ENCODE results near the gene TEX101. TPM values are rescaled to one million over a fixed set of nuclear protein-coding genes. Genes with fewer than 3 reads are reported as not detected.
A peak's percentile ranks its signal among the peaks of the same experiment; 100 is the strongest.

TEX101 gene
- polyA plus RNA-seq, 3 donors: 0.16 TPM; not detected in 2

- DNase-seq: no peak
- Histone ChIP-seq H3K27ac (ENCODE audit: low read depth in 1 of 2, low read length in 2 of 2) (no peak overlapping the region), H3K4me1 (ENCODE audit: control insufficient read depth in 1 of 2, insufficient read depth in 2 of 2, low read length in 2 of 2) (peaks cover 30 to 31% of the 10 kb centered on the region in 2 donors), H3K4me3 (replicated peaks in 1 of 3; ENCODE audit: low read depth in 2 of 3, low read length in 3 of 3) (no peak overlapping the region), H3K4me2 (replicated peaks; ENCODE audit: extremely low read depth, low read length, poor library complexity, severe bottlenecking) (no peak overlapping the region), H2AFZ (ENCODE audit: insufficient read depth, low read depth, low read length, poor library complexity, severe bottlenecking) (no peak overlapping the region), H4K20me1 (ENCODE audit: insufficient read depth, low read length) (no peaks in the 10 kb centered on the region), H3K27me3 (ENCODE audit: control insufficient read depth in 2 of 2, insufficient read depth in 2 of 2, low read length in 2 of 2) (no peaks in the 10 kb centered on the region), H3K9me3 (replicated peaks in 1 of 2; ENCODE audit: control insufficient read depth in 1 of 2, insufficient read depth in 1 of 2, low read length in 2 of 2) (no peaks in the 10 kb centered on the region), H3K36me3 (replicated peaks in 1 of 2; ENCODE audit: control insufficient read depth in 1 of 2, insufficient read depth in 2 of 2, low read length in 2 of 2) (no peaks in the 10 kb centered on the region), H3K9ac (ENCODE audit: insufficient read depth, low read length, poor library complexity, severe bottlenecking) (no peak overlapping the region), H3K79me2 (ENCODE audit: insufficient read depth, low read length) (no peaks in the 10 kb centered on the region)
- TF ChIP-seq, protein P1, sequence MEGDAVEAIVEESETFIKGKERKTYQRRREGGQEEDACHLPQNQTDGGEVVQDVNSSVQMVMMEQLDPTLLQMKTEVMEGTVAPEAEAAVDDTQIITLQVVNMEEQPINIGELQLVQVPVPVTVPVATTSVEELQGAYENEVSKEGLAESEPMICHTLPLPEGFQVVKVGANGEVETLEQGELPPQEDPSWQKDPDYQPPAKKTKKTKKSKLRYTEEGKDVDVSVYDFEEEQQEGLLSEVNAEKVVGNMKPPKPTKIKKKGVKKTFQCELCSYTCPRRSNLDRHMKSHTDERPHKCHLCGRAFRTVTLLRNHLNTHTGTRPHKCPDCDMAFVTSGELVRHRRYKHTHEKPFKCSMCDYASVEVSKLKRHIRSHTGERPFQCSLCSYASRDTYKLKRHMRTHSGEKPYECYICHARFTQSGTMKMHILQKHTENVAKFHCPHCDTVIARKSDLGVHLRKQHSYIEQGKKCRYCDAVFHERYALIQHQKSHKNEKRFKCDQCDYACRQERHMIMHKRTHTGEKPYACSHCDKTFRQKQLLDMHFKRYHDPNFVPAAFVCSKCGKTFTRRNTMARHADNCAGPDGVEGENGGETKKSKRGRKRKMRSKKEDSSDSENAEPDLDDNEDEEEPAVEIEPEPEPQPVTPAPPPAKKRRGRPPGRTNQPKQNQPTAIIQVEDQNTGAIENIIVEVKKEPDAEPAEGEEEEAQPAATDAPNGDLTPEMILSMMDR (IDR thresholded peaks at IDR 0.05): no peak
- Mint-ChIP-seq H3K9me3 (peaks cover 0 to 2% (median 0%) of the 10 kb centered on the region in 7 donors), H3K4me3 (no peak overlapping the region), H3K27me3 (ENCODE audit: low read depth in 3 of 3) (peaks cover 8 to 10% (median 9%) of the 10 kb centered on the region in 3 donors), H3K36me3 (no peaks in the 10 kb centered on the region), H3K27ac (peak overlapping the region in 3 of 7 donors; percentile 74 to 87 (median 78)), H3K4me1 (peaks cover 26% of the 10 kb centered on the region)
- 85% methylated on average over 4 of the region's 6 CpGs for WGBS (ENCODE audit: insufficient coverage)
- intact Hi-C loops (cut with micrococcal nuclease): no loop called here
Measured at GRCh38 chr19:43437712-43438111, 23.0 kb downstream of the TEX101 start.

DNA sequence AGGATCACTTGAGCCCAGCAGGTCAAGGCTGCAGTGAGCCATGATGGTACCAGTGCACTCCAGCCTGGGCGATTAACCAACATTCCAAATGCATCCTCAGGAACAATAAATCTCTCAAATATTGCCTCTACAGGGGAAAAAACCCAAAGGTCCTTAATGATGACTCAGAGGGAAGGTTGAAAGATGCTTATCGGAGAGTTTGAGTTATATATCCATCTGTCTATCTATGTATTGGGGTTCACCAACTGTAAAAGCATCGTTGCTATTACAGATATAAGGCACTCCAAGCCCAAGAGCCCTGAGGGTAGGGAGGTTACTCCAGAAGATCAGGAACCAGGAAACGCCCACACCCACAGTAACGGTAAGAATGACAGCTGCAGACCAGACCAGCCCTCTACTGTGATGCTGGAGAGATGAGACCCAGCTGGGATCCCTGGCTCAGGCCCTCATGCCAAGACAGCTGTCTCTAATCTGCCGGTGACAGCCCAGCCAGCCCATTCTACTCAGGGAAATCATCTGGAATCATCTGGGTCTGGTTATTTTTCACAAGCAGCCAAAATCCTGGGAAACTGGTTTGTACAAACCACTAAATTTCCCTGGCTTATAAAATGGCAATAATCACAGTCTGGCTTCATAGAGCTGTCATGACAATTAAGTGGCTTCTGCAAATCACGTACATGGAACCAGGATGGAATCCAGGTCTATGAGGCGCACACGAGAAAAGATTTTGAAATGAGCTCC is 23.8 kb downstream of the TEX101 start:
- TF ChIP-seq, protein P1 (IDR thresholded peaks at IDR 0.05): no peak
- no peaks in the 10 kb centered on the region for H3K79me2 ChIP-seq (ENCODE audit: insufficient read depth, low read length)
- H2AFZ ChIP-seq (ENCODE audit: insufficient read depth, low read depth, low read length, poor library complexity, severe bottlenecking): peak overlapping the region; percentile 9
- peaks cover 30 to 31% of the 10 kb centered on the region in 2 donors for H3K4me1 ChIP-seq (ENCODE audit: control insufficient read depth in 1 of 2, insufficient read depth in 2 of 2, low read length in 2 of 2)
- peak overlapping the region; percentile 51 for H3K9ac ChIP-seq (ENCODE audit: insufficient read depth, low read length, poor library complexity, severe bottlenecking)
- no peaks in the 10 kb centered on the region for H4K20me1 ChIP-seq (ENCODE audit: insufficient read depth, low read length)
- H3K36me3 ChIP-seq (replicated peaks in 1 of 2; ENCODE audit: control insufficient read depth in 1 of 2, insufficient read depth in 2 of 2, low read length in 2 of 2): no peaks in the 10 kb centered on the region
- WGBS (ENCODE audit: insufficient coverage): 61% methylated on average over 6 of the region's 9 CpGs
- no peak overlapping the region for H3K4me3 ChIP-seq (replicated peaks in 1 of 3; ENCODE audit: low read depth in 2 of 3, low read length in 3 of 3)
- no peaks in the 10 kb centered on the region for H3K9me3 ChIP-seq (replicated peaks in 1 of 2; ENCODE audit: control insufficient read depth in 1 of 2, insufficient read depth in 1 of 2, low read length in 2 of 2)
- DNase-seq: peak in 2 of 3 donors; percentile 23 to 25
- peak overlapping the region; percentile 17 for H3K4me2 ChIP-seq (replicated peaks; ENCODE audit: extremely low read depth, low read length, poor library complexity, severe bottlenecking)
- peak overlapping the region in 1 of 2 donors; percentile 15 for H3K4me3 Mint-ChIP-seq
- peaks cover 8 to 17% (median 9%) of the 10 kb centered on the region in 3 donors for H3K27me3 Mint-ChIP-seq (ENCODE audit: low read depth in 3 of 3)
- peaks cover 26% of the 10 kb centered on the region for H3K4me1 Mint-ChIP-seq
- H3K27me3 ChIP-seq (ENCODE audit: control insufficient read depth in 2 of 2, insufficient read depth in 2 of 2, low read length in 2 of 2): no peaks in the 10 kb centered on the region
- intact Hi-C loops (cut with micrococcal nuclease): no loop called here
- no peaks in the 10 kb centered on the region for H3K36me3 Mint-ChIP-seq
- peaks cover 0 to 2% (median 0%) of the 10 kb centered on the region in 7 donors for H3K9me3 Mint-ChIP-seq
- peak overlapping the region in 6 of 7 donors; percentile 26 to 95 (median 90) for H3K27ac Mint-ChIP-seq
- peak overlapping the region; percentile 72 to 93 for H3K27ac ChIP-seq (ENCODE audit: low read depth in 1 of 2, low read length in 2 of 2)

All from CD14-positive monocyte (primary cell).